DND-41 (cell line): ENCODE measurements around the gene KIAA1755.

Experiments
- ATAC-seq: fragments of 200-7000 bp; cut with Tn5 transposase; 3 replicates; pipeline ENCODE4 v1.9.1; 2021; ENCODE audit warnings: low read depth; ENCODE audit not compliant: insufficient read depth
- DNase-seq: peaks from one replicate; pipeline ENCODE4 v3.0.0-alpha.2; 2020
- H2AFZ ChIP-seq: 2 replicates; pipeline ENCODE4 v1.6.0; 2012; ENCODE audit warnings: low read depth, low read length
- H3K27ac ChIP-seq: 2 replicates; pipeline ENCODE4 v1.5.1; 2012; ENCODE audit warnings: low read length, inconsistent platforms
- H3K27me3 ChIP-seq: fragments of 200-600 bp; sonication (generic); 2 replicates; pipeline ENCODE4 v1.6.0; 2012; ENCODE audit warnings: low read length, mild to moderate bottlenecking, inconsistent platforms; ENCODE audit not compliant: insufficient read depth, poor library complexity
- H3K36me3 ChIP-seq: 2 replicates; pipeline ENCODE4 v1.5.1; 2012; ENCODE audit warnings: low read length, inconsistent platforms; ENCODE audit not compliant: insufficient read depth
- H3K4me1 ChIP-seq: 2 replicates; pipeline ENCODE4 v1.5.1; 2012; ENCODE audit warnings: mild to moderate bottlenecking, low read length; ENCODE audit not compliant: insufficient read depth
- H3K4me2 ChIP-seq: 2 replicates; pipeline ENCODE4 v1.6.0; 2012; ENCODE audit warnings: mild to moderate bottlenecking, moderate library complexity, low read length, inconsistent platforms; ENCODE audit not compliant: insufficient read depth
- H3K4me3 ChIP-seq, 2 experiments: fragments of 200-600 bp in 1 of 2; shearing (Covaris generic) in 1 of 2; 2 replicates each; pipeline ENCODE4 v1.5.1; 2012 to 2016; ENCODE audit warnings: inconsistent platforms in 2 of 2, low read length in 2 of 2, mild to moderate bottlenecking in 2 of 2, low read depth in 1 of 2, moderate library complexity in 1 of 2
- H3K79me2 ChIP-seq: 2 replicates; pipeline ENCODE4 v1.6.0; 2012; ENCODE audit warnings: low read length, inconsistent platforms; ENCODE audit not compliant: insufficient read depth
- H3K9ac ChIP-seq: 2 replicates; pipeline ENCODE4 v1.6.0; 2012; ENCODE audit warnings: low read depth, mild to moderate bottlenecking, inconsistent platforms, low read length, moderate library complexity
- H3K9me3 ChIP-seq: 2 replicates; pipeline ENCODE4 v1.5.1; 2012; ENCODE audit warnings: low read length, moderate library complexity, mild to moderate bottlenecking, inconsistent platforms; ENCODE audit not compliant: insufficient read depth, severe bottlenecking
- H4K20me1 ChIP-seq: 2 replicates; pipeline ENCODE4 v1.6.0; 2012; ENCODE audit warnings: low read length; ENCODE audit not compliant: insufficient read depth
- EZH2 ChIP-seq: IDR thresholded peaks from 3 replicates; pipeline ENCODE4 v1.6.1; 2012; ENCODE audit warnings: borderline replicate concordance, low read depth, mild to moderate bottlenecking, moderate library complexity, low read length, inconsistent platforms; ENCODE audit not compliant: severe bottlenecking
- TF ChIP-seq, protein P1 (sequence below): IDR thresholded peaks from 2 replicates; pipeline ENCODE4 v1.5.1; 2012; ENCODE audit warnings: borderline replicate concordance, low read length, moderate library complexity, mild to moderate bottlenecking; ENCODE audit not compliant: poor library complexity, severe bottlenecking; ENCODE audit errors: extremely low read depth

The KIAA1755 gene

DNA sequence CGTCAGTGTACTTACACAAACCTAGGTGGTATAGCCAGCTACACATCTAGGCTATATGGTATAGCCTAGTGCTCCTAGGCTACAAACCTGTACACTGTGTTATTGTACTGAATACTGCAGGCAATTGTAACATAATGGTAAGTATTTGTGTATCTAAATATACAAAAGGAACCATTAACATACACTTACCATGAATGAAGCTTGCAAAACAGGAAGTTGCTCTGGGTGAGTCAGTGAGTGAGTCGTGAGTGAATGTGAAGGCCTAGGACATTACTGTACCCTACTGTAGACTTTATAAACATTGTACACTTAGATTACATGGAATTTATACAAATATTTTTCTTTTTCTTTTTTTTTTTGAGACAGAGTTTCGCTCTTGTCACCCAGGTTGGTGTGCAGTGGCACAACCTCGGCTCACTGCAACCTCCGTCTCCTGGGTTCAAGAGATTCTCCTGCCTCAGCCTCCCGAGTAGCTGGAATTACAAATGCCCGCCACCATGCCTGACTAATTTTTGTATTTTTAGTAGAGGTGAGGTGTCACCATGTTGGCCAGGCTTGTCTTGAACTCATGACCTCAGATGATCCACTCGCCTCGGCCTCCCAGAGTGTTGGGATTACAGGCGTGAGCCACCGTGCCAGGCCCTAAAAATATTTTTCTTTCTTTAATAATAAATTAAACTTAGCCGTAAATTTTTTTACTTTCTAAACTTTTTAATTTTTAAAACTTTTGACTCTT, 15.4 kb upstream of the KIAA1755 start:
- TF ChIP-seq EZH2: no peak
- TF ChIP-seq, protein P1, sequence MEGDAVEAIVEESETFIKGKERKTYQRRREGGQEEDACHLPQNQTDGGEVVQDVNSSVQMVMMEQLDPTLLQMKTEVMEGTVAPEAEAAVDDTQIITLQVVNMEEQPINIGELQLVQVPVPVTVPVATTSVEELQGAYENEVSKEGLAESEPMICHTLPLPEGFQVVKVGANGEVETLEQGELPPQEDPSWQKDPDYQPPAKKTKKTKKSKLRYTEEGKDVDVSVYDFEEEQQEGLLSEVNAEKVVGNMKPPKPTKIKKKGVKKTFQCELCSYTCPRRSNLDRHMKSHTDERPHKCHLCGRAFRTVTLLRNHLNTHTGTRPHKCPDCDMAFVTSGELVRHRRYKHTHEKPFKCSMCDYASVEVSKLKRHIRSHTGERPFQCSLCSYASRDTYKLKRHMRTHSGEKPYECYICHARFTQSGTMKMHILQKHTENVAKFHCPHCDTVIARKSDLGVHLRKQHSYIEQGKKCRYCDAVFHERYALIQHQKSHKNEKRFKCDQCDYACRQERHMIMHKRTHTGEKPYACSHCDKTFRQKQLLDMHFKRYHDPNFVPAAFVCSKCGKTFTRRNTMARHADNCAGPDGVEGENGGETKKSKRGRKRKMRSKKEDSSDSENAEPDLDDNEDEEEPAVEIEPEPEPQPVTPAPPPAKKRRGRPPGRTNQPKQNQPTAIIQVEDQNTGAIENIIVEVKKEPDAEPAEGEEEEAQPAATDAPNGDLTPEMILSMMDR: no peak
- H3K27ac ChIP-seq: no peak overlapping the region
- no peak overlapping the region for H3K4me2 ChIP-seq
- no peak overlapping the region for H2AFZ ChIP-seq
- H3K79me2 ChIP-seq: no peaks in the 10 kb centered on the region
- no peaks in the 10 kb centered on the region for H4K20me1 ChIP-seq
- H3K9ac ChIP-seq: no peak overlapping the region
- H3K4me1 ChIP-seq: no peaks in the 10 kb centered on the region
- H3K4me3 ChIP-seq: no peak overlapping the region
- no peaks in the 10 kb centered on the region for H3K9me3 ChIP-seq
- H3K27me3 ChIP-seq: no peaks in the 10 kb centered on the region
- ATAC-seq (no peak), DNase-seq (no peak)
- H3K36me3 ChIP-seq: no peaks in the 10 kb centered on the region

DNA sequence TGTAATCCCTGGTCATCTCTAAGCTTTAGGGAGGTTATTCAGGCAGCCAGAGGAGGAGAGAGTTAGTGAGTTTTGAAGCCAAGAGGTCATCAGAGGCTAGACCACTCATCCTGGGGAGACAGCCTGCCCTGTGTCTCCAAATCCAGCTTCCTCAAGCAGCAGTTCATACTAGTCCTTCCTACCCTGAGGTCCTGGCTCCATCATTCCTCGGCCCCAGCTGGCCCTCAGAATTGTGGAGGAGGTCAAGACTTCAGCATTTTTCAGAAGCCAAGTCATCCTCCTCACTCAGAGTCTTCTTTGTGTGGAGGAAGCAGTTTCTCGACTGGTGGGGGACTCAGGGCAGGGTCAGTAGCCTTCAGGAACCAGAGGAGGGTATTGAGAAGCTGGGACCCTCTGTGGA, 12.4 kb upstream of the KIAA1755 start:
- H4K20me1 ChIP-seq: no peaks in the 10 kb centered on the region
- no peaks in the 10 kb centered on the region for H3K4me1 ChIP-seq
- H3K9me3 ChIP-seq: no peaks in the 10 kb centered on the region
- no peak overlapping the region for H3K27ac ChIP-seq
- ATAC-seq (no peak), DNase-seq (no peak)
- no peaks in the 10 kb centered on the region for H3K36me3 ChIP-seq
- no peaks in the 10 kb centered on the region for H3K79me2 ChIP-seq
- TF ChIP-seq, protein P1: no peak
- no peak for TF ChIP-seq EZH2
- no peak overlapping the region for H3K4me2 ChIP-seq
- no peak overlapping the region for H2AFZ ChIP-seq
- H3K4me3 ChIP-seq: no peak overlapping the region
- H3K27me3 ChIP-seq: peaks cover 3% of the 10 kb centered on the region
- H3K9ac ChIP-seq: no peak overlapping the region

DNA sequence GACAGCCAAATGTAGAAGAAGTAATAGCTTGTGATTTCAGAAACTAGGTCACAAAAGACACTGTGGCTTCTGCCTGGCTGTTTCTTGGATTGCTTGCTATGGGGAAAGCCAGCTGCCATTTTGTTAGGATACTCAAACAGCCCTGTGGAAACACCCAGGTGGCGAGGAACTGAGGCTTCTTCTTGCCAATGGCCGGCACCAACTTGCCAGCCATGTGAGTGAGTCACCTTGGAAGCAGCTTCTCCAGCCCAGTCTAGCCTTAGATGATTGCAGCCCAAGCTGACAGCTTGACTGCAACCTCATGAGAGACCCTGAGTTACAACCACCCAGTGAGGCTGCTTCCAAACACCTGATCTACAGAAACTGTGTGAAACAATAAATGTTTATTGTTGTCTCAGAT, 11.9 kb upstream of the KIAA1755 start:
- H3K27ac ChIP-seq: no peak overlapping the region
- H3K27me3 ChIP-seq: peaks cover 3% of the 10 kb centered on the region
- H3K9ac ChIP-seq: no peak overlapping the region
- no peaks in the 10 kb centered on the region for H3K36me3 ChIP-seq
- H2AFZ ChIP-seq: no peak overlapping the region
- no peak for TF ChIP-seq EZH2
- TF ChIP-seq, protein P1: no peak
- H3K4me3 ChIP-seq: no peak overlapping the region
- H3K4me2 ChIP-seq: no peak overlapping the region
- no peaks in the 10 kb centered on the region for H3K4me1 ChIP-seq
- ATAC-seq (no peak), DNase-seq (no peak)
- no peaks in the 10 kb centered on the region for H3K9me3 ChIP-seq
- no peaks in the 10 kb centered on the region for H4K20me1 ChIP-seq
- H3K79me2 ChIP-seq: no peaks in the 10 kb centered on the region
